D341Med (cell line): ENCODE results near the gene OR51T1.

ENCODE experiments used
- DNase-seq: peaks from one replicate; pipeline ENCODE4 v3.0.0; 2012; ENCODE audit warnings: low spot score

OR51T1 gene

GRCh38 chr11:4926608-4927007, 44.9 kb downstream of the OR51T1 start:
- DNase-seq, result no peak
